HG03039 (cell line): ENCODE results near the gene RPRD1B.
"Not testable (repeated sequence)": the region's sequence is repeated elsewhere in the genome, so short reads cannot be mapped to it uniquely, and the experiment has no call there.

Source experiments
- ATAC-seq: cut with Tn5 transposase; IDR thresholded peaks from one replicate; pipeline ENCODE4 v1.9.1; 2021; ENCODE audit warnings: mild to moderate bottlenecking, moderate library complexity; ENCODE audit not compliant: unreplicated experiment

Gene RPRD1B

DNA sequence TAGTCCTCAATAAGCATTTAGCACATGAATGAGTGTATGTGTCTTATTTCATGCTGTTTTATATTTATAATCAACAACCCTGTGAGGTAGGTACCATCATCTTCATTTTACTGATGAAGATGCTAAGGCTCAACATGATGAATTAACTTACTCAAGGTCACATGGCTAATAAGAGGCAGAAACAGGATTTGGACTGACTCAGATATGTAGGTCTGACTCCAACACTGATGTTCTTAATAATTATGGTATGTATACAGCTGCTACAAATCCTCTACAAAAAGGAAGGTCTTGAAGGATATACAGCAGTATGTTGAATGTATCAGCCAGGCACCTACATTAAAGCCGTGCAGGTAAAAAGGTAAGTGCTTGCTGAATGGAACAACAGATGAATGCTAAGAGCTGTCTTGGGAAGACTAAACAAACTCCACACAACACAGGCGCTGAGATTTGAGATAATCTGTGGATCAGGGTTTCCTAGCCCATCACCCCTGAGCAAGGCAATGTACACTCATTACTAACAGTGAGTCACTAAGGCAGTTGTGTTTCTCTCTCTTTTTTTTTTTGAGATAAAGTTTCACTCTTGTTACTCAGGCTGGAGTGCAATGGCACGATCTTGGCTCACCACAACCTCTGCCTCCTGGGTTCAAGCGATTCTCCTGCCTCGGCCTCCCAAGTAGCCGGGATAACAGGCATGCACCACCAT lies 32.2 kb upstream of the RPRD1B start:
- ATAC-seq: no peak

- no peak for ATAC-seq
Measured at GRCh38 chr20:38001981-38002380, 31.6 kb upstream of the RPRD1B start.

GRCh38 chr20:38002422-38002821 lies 31.1 kb upstream of the RPRD1B start:
- no peak for ATAC-seq

DNA sequence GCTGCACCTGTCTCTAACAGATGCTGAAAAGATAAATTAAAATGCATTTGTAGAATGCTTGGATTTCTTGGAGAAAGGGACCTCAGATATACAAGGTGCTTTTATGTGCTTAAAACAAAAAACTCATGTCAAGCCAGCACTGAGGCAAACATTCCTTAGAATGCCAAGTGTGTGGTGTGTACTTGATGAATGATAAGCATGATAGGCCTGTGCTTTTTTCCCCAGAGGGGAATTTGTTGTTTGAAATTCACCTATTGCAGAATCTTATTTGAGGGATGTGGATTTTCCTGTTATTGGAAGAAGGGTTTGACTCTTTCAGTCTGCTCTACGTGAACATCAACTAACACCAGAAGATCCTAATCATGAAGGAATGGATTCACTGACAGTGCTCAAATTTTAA lies 29.1 kb upstream of the RPRD1B start:
- no peak for ATAC-seq

GRCh38 chr20:38005903-38006302 lies 27.6 kb upstream of the RPRD1B start:
- no peak for ATAC-seq

- no peak for ATAC-seq
Measured at GRCh38 chr20:38007526-38007925, 26.0 kb upstream of the RPRD1B start.

DNA sequence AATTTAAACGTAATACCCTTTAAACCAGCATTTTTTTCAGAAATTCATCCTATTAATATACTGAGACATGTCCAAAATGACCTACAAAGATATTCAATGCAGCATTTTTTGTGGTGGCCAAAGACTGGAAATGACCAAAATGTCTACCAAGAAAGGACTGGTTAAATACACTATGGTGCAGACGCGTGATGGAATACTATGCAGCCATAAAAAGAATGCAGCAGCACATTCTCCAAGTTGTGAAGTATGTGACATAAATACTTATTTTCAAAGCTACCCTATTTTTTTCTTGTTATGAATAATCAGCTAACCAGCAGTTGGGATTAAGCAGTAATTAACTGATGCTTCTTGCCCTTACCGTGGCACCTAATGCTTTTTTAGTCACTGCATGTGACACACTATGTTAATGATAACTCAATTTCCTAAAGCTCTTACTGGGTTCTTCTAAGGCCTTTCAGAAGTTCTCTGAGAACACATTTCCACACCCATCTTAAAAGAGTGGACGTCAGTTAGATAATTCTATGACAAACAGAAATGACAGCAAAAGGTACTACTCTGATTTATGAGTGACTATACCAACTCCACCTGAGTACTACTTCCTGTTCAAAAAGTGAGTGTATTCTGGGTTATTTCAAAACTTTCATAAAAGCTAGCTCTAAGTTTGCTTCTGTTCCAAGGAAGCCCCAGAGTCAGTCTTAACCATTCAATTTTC lies 25.2 kb upstream of the RPRD1B start:
- no peak for ATAC-seq

- not testable (repeated sequence) for ATAC-seq
Measured at GRCh38 chr20:38009416-38009815, 24.1 kb upstream of the RPRD1B start.

- ATAC-seq: no peak
Measured at GRCh38 chr20:38011696-38012095, 21.9 kb upstream of the RPRD1B start.

DNA sequence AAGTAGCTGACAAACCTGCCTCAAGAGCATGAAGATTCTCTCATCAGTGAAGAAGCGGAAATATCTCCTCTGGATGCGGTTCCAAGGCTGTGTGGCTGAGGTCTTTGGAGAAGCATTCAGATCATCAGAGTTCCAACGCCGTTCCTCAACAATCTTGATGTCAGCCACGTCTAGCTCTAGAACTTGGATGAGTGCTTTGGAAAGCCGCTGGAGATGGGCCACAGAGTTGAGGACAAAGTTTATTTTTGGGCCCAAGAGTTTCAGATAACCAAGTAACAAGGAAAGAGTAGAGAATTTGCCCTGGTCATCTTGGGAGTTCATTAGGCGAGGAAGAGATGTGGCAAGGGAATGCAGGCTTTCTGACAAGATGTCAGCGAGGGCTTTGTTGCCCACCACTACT lies 21.2 kb upstream of the RPRD1B start:
- ATAC-seq: no peak

DNA sequence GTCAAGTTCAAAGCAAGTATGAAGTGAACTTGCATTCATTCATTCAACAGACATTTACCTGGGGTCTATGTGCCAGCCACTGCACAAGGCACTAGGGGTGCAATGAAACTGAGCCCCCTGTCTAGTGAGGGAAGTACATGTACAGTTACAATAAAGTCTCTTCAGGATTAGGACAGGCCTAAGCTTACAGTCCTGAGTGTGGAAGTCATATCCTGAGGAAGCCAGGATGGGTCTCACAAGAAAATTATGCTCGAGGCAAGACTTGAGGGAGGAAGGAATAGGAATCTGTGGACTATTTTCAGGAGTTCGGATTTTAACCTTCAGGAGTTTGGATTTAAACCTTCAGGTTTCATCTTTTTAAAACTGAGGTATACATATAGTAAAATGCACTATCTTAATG lies 19.7 kb upstream of the RPRD1B start:
- ATAC-seq: no peak

DNA sequence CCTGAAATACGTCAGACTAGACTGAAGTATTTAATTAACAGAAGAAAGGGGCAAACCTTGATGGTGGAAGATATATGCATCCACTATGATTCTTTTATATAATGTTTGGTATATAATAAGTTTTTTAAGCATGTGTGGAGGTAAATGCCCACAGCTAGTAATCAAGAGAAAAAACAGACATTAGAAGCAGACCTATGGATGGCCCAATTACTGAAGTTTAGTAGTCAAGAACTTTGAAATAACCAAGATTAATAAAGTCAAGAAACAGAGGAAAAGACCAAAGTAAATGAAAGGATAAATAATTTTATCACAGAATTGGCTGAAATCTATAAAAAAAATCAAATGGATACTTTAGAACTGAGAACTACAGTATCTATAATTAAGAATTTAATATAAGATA lies 15.6 kb upstream of the RPRD1B start:
- no peak for ATAC-seq

DNA sequence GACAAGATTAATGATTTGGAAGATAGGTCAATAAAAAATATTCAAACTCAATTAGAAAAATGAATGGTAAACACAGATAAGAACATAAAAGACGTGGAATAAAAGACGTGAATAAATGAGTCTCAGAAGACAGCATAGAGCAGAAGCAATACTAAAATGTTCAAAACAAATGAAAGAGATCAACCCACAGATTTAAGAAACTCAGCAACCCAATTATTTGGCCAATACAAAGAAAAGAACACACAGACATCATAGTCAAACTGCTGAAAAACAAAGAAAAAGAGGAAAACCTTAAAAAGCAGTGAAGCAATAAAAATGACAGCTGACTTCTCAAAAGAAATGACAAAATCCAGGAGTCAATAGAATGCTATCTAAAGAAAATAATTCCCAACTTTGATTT lies 15.2 kb upstream of the RPRD1B start:
- ATAC-seq: no peak

DNA sequence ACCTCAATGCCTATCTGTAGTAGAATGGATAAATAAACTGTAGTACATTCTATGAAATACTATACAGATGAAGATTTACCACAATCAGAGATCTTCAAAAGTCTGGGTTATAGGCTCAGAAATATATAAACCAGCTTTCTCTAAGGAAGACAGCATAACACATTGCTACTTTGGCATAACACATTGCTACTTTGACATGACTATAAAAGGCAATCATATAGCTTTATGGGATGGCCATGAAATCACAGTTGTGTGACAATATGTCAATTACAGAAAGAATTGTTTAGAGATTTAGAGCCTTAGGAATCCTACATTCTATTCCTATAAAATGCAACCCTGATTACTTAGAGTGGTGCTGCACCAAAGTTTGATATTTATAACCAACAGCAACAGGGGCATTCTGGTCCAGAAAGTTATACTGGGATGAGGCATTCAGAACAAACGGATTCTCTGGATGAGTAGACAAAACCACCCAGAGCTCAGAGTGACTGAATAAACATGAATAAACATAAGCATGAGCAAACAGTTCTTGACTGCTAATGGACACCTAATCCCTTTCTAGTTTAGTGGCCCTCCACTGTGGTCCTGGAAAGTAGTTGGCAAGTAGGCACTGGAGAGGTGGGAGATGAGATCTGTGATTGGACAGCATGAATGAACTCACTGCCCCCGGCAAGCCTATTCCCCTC lies 12.3 kb upstream of the RPRD1B start:
- ATAC-seq: no peak

GRCh38 chr20:38023181-38024001 lies 10.2 kb upstream of the RPRD1B start:
- ATAC-seq: no peak

GRCh38 chr20:38024496-38024895 lies 9.1 kb upstream of the RPRD1B start:
- ATAC-seq: no peak

DNA sequence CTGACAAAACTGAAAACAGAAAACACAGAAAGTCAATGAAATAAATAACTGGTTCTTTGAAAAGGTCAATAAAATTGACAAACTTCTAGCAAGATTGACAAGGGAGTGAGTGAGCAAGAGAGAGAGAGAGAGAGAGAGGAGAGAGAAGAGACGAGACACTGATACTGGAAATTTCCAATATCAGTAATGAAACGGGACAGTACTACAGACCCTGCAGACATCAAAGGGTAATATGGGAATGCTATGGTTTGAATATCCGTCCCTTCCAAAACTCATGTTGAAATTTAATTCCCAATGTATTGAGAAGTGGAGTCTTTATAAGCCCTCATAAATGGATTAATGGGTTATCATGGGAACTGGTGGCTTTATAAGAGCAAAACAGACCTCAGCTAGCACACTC lies 4.1 kb upstream of the RPRD1B start:
- no peak for ATAC-seq

GRCh38 chr20:38031957-38032356 lies 1.6 kb upstream of the RPRD1B start:
- no peak for ATAC-seq

DNA sequence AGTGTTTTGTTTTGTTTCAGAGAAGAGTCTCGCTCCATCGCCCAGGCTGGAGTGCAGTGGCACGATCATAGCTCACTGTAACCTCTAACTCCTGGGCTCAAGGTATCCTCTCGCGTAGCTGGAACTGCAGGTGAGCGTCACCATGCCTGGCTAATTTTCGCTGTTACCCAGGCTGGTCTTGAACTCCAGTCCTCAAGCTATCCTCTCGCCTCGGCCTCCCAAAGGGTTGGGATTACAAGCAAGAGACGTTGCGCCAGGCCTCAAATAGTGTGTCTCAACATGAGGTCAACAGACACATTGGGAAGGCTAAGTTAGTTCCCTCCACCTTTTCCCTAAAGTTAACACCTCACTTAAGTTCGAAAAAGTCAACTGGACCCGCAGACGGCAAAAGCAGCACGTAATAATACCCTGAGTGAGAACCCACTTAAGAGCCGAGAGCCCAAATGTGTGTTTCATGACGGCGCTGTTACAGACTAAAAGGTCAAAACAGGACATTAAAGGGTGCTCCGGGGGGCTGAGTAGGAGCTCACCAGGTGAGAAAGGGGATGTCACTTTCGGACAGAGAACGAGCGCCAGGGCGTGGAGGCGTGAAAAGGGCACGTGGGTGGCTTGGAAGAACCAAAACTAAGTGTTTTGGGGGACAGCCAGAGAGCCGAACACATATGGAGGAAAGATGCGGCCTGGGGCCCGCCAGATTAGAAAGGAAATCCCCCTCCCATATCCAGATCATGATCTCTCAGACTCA lies 789 bp upstream of the RPRD1B start:
- ATAC-seq: peak; percentile 32

GRCh38 chr20:38034108-38034649 lies 633 bp downstream of the RPRD1B start:
- ATAC-seq: no peak
